HG03108 (cell line): ENCODE measurements around the gene SLC35E3.
"Not testable (repeated sequence)": the region's sequence is repeated elsewhere in the genome, so short reads cannot be mapped to it uniquely, and the experiment has no call there.

Experiments
- ATAC-seq: cut with Tn5 transposase; IDR thresholded peaks from one replicate; pipeline ENCODE4 v1.9.1; 2021; ENCODE audit warnings: moderate library complexity; ENCODE audit not compliant: unreplicated experiment

The SLC35E3 gene

DNA sequence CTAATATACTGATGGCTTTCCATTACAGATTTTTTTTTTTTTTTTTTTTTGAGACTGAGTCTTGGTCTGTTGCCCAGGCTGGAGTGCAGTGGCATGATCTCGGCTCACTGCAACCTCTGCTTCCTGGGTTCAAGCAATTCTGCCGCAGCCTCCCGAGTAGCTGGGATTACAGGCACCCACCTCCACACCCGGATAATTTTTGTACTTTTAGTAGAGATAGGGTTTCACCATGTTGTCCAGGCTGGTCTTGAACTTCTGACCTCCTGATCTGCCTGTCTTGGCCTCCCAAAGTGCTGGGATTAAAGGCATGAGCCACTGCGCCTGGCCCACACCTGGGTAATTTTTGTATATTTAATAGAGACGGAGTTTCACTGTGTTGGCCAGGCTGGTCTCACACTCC lies 65.6 kb downstream of the SLC35E3 start:
- not testable (repeated sequence) for ATAC-seq

DNA sequence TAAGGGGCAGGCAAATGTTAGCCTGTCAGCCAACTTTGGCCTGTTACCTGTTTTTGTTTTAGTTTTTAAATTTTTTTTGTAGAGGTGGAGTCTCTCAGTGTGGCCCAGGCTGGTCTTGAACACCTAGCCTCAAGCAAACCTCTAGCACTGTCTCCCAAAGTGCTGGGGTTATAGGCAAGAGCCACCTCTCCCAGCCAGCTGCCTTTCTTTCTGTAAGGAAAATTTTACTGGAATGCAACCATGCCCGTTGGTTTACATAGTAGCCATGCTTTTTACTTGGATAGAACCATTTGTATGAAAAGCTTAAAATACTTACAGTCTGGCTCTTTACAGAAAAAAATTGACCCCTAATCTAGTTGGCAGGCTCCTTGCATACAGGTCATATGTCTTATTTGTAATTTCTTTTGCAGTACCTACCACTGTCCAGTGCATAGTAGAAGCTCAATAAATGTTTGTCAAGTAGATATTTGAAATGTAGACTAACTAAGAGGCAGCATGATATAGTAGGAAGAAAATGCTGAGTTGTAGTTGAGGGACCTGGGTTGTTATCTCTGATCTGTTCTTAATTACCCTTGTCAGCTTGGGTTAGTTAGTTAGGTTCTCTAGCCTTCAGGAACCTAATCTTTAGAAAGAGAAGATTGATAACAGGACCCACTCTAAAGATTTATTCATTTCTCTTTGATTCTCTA lies 66.7 kb downstream of the SLC35E3 start:
- ATAC-seq: no peak

DNA sequence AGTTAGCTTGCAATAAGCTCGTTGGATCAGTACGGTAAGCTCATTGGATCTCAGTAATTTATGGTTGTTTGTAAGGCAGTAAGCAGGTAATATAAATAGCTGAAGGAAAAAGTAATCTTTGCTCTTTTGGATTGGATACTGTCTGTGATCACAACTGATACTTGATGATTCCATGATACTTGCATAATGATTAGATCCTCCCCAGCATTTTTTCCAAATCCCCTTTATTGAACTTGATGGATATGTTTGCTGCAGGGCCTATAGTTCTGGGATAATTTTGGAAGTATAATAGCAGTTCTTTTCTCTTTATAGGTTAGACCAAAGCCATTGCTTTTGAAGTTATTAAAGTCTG lies 67.2 kb downstream of the SLC35E3 start:
- ATAC-seq: no peak

DNA sequence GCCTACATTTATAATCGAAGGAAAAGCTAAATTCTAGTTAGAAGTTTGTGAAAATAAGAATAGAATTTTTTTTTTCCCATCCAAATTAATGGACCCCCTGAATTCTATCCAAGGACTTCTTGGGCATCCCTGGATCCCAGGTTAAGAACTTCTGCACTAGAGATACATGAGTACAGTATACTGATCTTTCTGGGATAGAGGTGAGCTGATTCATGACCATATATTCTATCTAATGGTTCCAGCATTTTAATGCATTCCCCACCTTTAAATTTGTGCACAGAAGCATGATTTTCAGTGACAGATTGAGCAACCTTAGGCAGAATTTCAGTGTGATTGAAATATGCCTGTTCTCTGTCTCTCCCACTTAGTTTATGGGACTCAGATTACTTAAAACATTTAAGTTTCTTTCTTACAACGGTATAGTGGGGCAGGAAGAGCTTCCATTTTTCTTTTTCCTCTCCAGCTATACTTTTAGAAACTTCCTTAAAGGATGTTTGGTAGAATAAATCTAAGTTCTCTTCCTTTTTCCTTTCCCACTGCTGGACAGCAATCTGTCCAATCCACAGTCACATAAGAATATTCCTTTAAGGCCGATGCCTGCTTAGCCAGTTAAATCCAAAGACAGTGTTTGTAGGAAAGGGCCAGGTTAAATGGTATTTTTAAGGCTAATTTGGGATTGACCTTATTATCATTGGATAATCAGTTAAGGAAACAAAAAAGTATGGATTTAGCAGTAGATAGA lies 68.7 kb downstream of the SLC35E3 start:
- no peak for ATAC-seq

DNA sequence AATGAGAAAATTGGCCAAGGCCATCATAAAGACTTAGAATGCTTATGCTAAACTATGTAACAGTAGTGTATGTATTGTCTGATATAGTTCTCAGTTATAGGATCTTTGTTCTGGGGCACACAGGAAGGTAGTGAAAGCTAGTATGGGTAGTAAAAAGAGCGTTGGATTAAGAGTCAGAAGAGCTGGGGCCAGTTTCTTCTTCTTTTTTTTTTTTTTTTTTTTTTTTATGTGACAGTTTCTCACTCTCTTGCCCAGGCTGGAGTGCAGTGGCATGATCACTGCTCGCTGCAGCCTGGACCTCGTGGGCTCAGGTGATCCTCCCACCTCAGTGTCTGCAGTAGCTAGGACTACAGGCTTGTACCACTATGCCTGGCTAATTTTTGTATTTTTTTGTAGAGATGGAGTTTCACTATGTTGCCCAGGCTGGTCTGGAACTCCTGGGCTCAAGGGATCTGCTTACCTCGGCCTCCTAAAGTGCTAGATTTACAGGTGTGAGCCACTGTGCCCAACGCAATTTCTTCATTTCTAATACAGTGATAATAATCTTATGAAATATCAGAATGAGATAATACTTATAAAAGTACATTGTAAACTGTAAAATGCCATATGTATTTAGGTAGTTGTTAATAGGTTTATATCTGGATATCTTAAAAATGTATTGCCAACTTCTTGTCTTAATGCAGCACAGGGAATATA lies 69.4 kb downstream of the SLC35E3 start:
- no peak for ATAC-seq

DNA sequence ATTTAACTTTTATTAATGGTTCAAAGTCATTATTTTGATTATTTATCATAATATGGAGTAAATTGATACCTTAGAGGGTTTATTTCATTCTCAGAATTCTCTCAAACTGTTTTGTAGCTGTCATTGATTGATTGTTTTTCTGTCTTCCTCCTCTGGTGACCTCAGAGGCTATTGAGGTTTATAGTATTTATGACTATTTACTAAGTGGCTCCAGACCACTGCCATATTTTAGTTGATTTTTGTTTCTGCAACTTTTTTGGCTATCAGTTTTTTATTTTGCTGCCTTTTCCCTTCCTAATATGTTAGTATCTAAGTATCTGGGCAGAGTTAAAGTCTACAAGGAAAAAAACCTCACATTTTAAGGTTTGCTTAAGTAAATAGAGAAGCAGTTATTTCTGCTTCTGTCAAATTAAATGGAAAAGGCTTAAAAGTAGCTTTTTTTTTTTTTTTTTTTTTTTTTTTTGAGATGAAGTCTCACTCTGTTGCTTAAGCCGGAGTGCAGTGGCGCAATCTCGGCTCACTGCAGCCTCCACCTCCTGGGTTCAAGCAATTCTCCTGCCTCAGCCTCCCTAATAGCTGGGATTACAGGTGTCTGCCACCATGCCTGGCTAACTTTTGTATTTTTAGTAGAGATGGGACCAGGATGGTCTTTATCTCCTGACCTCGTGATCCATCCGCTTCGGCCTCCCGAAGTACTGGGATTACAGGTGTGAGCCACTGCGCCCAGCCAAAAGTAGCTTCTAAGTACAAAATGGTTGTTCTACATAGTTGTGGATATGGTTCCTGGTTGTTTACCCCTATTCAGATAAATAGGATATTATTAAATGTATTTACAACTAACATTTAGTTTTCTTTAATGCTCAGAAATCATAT lies 70.2 kb downstream of the SLC35E3 start:
- no peak for ATAC-seq

DNA sequence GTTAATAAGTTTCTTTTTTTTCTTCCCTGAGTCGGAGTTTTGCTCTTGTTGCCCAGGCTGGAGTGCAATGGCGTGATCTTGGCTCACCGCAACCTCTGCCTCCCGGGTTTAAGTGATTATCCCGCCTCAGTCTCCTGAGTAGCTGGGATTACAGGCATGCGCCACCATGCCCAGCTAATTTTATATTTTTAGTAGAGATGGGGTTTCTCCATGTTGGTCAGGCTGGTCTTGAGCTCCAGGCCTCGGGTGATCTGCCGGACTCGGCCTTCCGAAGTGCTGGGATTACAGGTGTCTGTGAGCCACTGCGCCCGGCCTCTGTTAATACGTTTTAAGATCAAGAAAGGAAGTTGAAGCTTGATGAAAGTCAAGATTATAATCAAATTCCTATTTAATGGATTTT lies 73.5 kb downstream of the SLC35E3 start:
- ATAC-seq: not testable (repeated sequence)

DNA sequence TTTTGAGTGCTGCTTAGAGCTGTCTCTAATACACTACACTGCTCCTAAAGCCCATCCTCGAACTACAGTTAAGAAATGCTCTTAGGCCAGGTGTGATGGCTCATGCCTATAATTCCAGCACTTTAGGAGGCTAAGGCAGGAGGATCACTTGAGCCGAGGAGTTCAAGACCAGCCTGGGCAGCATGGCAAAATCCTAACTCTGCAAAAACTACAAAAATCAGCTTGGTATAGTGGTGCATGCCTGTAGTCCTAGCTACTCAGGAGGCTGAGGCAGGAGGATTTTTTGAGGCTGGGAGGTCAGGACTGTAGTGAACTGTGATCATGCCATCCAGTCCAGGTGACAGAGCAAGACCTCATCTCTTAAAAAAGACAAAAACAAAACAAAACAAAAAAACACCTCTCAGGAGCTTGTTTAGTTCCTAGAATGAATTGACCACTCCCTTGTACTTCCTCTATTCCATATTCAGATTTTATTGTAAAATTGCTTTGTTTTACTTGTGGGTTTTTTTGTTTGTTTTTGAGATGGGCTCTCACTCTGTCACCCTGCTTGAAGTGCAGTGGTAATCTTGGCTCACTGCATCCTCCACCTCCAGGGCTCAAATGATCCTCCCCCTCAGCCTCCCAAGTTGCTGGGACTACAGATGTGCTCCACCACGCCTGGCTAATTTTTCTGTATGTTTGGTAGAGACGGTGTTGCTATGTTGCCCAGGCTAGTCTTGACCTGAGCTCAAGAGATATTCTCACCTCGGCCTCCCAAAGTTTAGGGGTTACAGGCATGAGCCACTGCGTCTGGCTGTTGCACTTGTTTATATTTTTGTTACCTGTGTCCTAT lies 75.6 kb downstream of the SLC35E3 start:
- no peak for ATAC-seq

DNA sequence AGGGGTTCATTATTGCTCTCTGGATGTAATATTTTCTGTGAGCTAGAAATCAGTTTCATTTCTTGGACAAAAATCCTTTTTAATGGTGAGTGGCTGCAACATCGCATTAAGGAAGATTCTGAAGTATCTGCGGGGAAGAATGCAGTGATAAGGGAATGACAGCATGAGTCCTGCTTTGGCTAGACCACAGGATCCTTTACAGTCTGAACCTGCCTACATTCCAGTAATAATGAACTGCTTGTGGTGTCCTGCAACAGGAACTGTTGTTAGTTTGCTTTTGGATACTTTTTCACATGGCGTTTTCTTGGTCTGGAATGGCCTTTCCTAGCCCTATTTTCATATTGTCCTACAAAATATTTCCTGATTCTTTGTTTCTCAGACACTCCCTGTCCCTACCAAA lies 77.7 kb downstream of the SLC35E3 start:
- no peak for ATAC-seq

DNA sequence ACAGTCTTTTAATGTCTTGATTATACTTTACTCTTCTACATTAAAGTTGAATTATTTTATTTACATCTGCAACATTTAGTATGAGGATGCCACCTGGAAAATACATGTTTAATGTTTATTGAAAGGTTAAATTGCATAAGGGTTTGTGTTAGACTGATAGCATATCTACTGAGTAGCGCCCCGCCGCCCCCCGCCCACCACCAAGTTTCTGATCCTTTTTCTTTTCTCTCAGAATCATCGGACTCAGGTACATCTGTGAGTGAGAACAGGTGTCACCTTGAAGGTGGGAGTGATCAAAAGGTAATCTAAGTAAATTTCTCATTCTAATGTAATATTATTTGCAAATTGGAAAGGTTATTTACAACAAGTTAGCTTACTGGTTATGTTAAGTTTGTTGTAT lies 78.2 kb downstream of the SLC35E3 start:
- ATAC-seq: no peak

DNA sequence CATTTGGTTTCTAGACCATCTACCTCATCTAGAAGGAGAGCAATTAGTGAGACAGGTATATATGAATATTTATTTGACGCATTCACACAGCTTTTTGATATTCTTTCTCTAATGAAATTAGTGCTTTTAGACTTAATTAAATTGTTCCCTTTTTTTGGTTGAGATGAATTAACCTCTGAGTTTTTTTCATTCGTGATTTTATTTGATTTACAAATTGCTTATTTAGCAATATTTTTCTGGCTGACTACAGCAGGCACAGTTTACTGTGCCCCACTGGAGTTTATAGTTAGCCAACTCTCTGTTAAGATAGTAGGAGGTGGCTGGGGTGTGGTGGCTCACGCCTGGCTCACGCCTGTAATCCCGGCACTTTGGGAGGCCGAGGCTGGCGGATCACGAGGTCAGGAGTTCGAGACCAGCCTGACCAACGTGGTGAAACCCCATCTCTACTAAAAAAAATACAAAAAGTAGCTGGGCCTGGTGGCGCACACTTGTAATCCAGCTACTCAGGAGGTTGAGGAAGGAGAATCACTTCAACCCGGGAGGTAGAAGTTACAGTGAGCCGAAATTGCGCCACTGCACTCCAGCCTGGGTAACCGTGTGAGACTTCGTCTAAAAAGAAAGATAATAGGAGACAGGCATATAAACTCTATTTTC lies 78.7 kb downstream of the SLC35E3 start:
- no peak for ATAC-seq

DNA sequence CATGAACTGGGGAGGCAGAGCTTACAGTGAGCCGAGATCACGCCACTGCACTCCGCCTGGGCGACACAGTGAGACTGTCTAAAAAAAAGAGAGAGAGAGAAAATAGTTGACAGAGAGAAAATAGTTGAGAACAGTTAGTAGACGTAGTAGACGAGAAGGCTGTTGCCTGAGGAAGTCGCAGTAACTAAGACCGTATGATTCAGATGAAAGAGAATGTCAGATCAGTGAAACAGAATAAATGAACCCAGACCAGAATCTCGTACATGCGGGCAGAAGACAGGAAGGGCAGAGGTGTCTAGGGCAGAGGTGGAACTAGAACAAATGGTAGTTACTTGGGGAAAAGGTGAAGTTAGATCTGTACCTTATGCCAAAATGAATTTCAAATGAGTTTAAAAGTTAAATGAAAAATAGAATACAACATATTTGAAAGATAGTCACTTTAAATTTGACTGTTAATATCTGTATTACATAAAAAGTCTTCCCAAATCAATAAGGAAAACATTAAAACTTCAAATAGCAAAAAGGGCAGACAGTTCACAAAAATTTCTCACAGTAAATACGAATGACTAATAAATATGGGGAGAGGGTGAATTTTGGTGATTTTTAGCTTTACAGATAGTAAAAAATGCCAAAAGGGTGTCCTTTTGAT lies 79.7 kb downstream of the SLC35E3 start:
- ATAC-seq: no peak

DNA sequence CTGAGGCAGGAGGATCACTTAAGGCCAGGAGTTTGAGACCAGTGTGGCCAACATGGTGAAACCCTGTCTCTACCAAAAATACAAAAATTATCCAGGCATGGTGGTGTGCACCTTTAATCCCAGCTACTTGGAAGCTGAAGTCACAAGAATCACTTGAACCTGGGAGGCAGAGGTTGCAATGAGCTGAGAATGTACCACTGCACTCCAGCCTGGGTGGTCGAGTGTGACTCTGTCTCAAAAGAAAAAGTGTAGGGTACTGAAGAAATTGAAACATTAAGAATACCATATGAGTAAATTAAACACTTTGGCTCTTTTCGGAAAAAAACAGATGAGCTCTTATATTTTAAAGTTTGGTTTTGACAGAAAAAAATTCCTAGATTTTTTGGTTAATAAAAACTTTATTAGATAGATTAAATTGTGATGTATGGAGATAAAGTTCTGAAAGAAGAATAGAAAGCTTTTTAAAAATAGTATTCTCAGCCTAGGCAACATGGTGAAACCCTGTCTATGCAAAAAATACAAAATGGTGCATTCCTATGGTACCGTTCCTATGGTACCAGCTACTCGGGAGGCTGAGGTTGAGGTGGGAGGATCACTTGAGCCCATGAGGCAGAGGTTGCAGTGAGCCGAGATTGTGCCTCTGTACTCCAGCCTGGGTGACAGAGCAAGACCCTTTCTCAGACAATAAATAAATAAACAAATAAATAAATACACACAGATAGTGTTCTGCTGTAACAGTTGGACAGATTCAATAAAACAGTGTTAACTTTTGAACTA lies 82.1 kb downstream of the SLC35E3 start:
- no peak for ATAC-seq

DNA sequence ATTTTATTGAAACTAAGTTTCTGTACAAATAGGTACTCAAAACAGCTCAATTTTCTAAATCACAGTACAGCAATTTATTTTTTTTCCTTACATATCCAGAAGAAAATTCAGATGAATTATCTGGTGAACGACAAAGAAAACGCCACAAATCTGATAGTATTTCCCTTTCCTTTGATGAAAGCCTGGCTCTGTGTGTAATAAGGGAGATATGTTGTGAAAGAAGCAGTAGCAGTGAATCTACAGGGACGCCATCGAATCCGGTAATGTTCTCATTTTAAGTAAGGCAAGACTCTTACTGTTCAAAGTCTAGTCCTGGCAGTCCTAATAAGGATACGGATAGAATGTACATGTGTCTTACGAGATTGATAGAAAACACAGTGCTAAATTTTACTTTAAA lies 82.7 kb downstream of the SLC35E3 start:
- ATAC-seq: no peak
